HAP-1 (cell line): ENCODE measurements around the gene TGIF1.
A peak's percentile ranks its signal among the peaks of the same experiment; 100 is the strongest.

Experiments used
- DNase-seq, 2 experiments: peaks; one replicate each; pipeline ENCODE4 v3.0.0-alpha.2; 2016 to 2020; ENCODE audit warnings: low spot score in 2 of 2
- H3K27me3 ChIP-seq: fragments of 250-450 bp; sonication (Bioruptor Pico); 2 replicates; pipeline ENCODE4 v1.5.1; 2020; ENCODE audit warnings: low read depth, mild to moderate bottlenecking, moderate library complexity
- H3K36me3 ChIP-seq: fragments of 250-450 bp; sonication (Bioruptor Pico); replicated peaks from 2 replicates; pipeline ENCODE4 v1.5.1; 2020; ENCODE audit warnings: mild to moderate bottlenecking
- H3K4me1 ChIP-seq: fragments of 250-450 bp; sonication (Bioruptor Pico); 2 replicates; pipeline ENCODE4 v1.5.1; 2020; ENCODE audit warnings: mild to moderate bottlenecking
- H3K4me3 ChIP-seq: fragments of 250-450 bp; sonication (Bioruptor Pico); 2 replicates; pipeline ENCODE4 v1.5.1; 2020; ENCODE audit warnings: mild to moderate bottlenecking, moderate library complexity
- H3K9me3 ChIP-seq: fragments of 250-450 bp; sonication (Bioruptor Pico); 2 replicates; pipeline ENCODE4 v1.5.1; 2020; ENCODE audit warnings: mild to moderate bottlenecking, moderate library complexity
- in situ Hi-C: fragments of 300-500 bp; cut with MboI; formaldehyde crosslinking; loops from 3 replicates; pipeline ENCODE4 v1.14.3; 2020; ENCODE audit warnings: low sequenced_read_pairs, inconsistent platforms, mixed read lengths

Gene TGIF1

DNA sequence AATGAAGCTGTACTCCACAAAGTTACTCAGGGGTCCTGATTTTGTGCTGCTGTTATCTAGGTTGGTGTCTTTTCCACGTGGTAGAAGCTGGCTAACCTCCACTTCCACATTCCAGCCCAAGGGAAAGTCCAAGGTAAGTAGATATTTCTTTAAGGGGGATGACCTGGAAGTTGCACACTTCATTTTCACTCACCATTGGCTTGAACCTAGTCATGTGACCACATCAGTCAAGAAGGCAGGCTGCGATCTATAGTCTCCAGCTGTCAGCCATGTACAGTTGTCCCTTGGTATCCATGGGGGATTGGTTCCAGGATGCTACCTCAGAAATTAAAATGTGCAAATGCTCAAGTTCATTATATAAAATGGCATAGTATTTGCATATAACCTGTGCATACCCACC, 31.9 kb upstream of the TGIF1 start:
- no peaks in the 10 kb centered on the region for H3K27me3 ChIP-seq
- H3K9me3 ChIP-seq, result no peaks in the 10 kb centered on the region
- H3K36me3 ChIP-seq, result no peaks in the 10 kb centered on the region
- H3K4me1 ChIP-seq, result no peaks in the 10 kb centered on the region
- H3K4me3 ChIP-seq, result no peak overlapping the region
- DNase-seq, result no peak
- in situ Hi-C loops, result no loop called here

DNA sequence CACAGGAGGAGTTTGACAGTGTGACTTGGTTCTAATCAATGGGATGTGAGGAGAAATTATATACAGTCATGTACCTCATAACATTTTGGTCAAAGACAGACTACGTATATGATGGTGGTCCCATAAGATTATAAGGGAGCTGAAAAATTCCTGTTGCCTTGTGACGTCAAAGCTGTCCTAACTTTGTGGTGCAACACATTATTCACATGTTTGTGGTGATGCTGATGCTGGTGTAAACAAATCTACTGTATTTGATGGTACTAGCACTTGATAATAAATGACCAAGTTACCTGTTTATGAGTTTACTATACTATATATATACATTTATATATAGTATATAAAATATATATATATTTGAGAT, 29.1 kb upstream of the TGIF1 start:
- Histone ChIP-seq H3K36me3 (no peaks in the 10 kb centered on the region), H3K9me3 (no peaks in the 10 kb centered on the region), H3K4me1 (no peaks in the 10 kb centered on the region), H3K27me3 (no peaks in the 10 kb centered on the region), H3K4me3 (no peak overlapping the region)
- DNase-seq, result no peak
- in situ Hi-C loops, result no loop called here

DNA sequence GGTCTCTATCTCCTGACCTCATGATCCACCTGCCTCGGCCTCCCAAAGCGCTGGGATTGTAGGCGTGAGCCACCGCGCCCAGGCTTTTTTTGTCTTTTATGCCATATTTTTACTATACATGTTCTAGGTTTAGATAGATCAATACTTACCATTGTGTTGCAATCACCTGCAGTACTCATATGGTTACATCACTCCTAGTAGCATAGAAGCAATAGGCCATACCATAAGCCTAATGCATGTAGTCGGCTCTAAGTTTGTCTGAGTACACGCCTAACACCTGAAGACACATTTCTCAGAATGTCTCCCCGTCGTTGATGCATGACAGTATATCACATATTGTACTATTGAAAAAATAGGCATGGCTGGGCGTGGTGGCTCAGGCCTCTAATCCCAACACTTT, 27.1 kb upstream of the TGIF1 start:
- Histone ChIP-seq H3K36me3 (no peaks in the 10 kb centered on the region), H3K9me3 (no peaks in the 10 kb centered on the region), H3K4me3 (no peak overlapping the region), H3K27me3 (no peaks in the 10 kb centered on the region), H3K4me1 (no peaks in the 10 kb centered on the region)
- DNase-seq, result no peak
- in situ Hi-C loops, result no loop called here

DNA sequence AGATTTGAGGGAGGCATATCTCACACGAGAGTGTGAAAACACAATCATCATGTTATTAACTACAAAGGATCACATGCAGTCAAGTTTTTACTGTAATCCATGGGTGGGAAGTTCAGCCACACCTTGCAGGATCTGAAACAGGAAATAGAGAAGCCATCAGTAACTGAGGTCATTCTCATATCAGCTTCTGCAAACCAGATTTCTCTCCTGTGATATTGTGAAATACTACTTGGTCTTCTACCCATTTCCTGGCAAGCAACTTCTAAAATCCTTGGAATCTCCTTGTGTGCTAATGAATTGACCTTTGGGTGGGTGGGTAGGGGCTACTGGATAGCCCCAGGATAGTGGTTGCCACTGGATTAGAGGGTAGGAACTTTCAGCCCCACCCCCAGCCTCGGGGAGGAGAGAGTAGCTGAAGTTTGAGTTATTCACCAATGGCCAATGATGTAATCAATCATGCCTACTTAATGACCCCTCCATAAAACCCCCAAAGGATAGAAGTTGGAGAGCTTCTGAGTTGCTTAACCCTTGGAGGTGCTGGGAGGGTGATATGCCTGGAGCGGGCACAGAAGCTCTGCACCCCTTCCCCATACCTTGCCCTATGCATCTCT, 25.6 kb upstream of the TGIF1 start:
- in situ Hi-C loops, result no loop called here
- H3K27me3 ChIP-seq, result no peaks in the 10 kb centered on the region
- H3K4me1 ChIP-seq, result no peaks in the 10 kb centered on the region
- no peak overlapping the region for H3K4me3 ChIP-seq
- DNase-seq, result no peak
- H3K9me3 ChIP-seq, result no peaks in the 10 kb centered on the region
- no peaks in the 10 kb centered on the region for H3K36me3 ChIP-seq

DNA sequence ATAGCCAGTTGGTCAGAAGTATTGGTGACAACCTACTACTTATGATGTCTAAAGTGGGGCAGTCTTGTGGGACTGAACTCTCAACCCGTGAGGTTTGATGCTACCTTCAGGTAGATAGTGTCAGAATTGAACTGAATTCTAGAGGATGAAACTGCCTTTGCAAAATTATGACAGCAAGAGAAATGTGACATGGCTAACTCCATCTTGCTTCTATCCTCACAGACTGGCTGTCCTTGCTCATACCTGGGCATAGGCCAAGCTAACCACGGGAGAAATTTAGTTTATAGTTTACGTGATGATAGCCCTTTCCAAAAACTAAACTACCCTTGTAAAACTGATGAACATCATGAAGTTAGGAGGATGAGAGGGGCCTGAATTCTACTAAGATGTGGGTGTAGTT, 24.9 kb upstream of the TGIF1 start:
- Histone ChIP-seq H3K27me3 (no peaks in the 10 kb centered on the region), H3K4me3 (no peak overlapping the region), H3K36me3 (no peaks in the 10 kb centered on the region), H3K9me3 (no peaks in the 10 kb centered on the region), H3K4me1 (no peaks in the 10 kb centered on the region)
- DNase-seq, result no peak
- in situ Hi-C loops, result no loop called here

DNA sequence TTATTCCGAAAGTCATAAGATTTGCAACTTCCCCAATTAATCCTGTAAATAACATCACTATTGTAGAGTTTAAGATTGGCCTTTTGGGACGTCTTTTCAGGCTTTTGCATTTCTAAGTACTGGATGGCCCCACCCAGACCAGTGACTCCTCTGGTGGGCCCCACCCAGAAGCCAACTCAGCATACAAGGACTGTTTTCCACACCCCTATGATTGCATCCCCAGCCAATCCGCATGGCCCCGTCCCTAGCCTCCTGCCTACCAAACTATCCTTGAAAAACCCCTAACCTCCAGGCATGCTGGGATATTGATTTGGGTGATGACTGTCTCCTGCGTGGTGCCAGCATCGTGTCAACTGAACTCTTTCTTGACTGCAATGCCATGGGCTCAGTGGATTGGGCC, 24.5 kb upstream of the TGIF1 start:
- no peak overlapping the region for H3K4me3 ChIP-seq
- no peaks in the 10 kb centered on the region for H3K27me3 ChIP-seq
- DNase-seq, result no peak
- no peaks in the 10 kb centered on the region for H3K9me3 ChIP-seq
- no peaks in the 10 kb centered on the region for H3K4me1 ChIP-seq
- in situ Hi-C loops, result no loop called here
- no peaks in the 10 kb centered on the region for H3K36me3 ChIP-seq

DNA sequence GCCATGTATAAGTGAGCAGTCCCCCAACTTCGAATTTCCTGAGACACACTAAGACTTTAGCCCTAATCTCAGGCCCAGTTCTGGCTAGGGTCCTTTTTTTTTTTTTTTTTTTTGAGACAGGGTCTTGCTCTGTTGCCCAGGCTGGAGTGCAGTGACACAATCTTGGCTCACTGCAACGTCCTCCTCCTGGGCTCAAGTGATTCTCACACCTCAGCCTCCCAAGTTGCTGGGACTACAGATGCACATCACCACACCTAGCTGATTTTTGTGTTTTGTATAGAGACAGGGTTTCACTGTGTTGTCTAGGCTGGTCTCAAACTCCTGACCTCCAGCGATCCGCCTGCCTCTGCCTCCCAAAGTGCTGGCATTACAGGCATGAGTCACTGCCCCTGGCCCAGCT, 23.9 kb upstream of the TGIF1 start:
- H3K4me3 ChIP-seq, result no peak overlapping the region
- no peaks in the 10 kb centered on the region for H3K9me3 ChIP-seq
- in situ Hi-C loops, result no loop called here
- H3K4me1 ChIP-seq, result no peaks in the 10 kb centered on the region
- H3K36me3 ChIP-seq, result no peaks in the 10 kb centered on the region
- H3K27me3 ChIP-seq, result no peaks in the 10 kb centered on the region
- DNase-seq, result no peak

DNA sequence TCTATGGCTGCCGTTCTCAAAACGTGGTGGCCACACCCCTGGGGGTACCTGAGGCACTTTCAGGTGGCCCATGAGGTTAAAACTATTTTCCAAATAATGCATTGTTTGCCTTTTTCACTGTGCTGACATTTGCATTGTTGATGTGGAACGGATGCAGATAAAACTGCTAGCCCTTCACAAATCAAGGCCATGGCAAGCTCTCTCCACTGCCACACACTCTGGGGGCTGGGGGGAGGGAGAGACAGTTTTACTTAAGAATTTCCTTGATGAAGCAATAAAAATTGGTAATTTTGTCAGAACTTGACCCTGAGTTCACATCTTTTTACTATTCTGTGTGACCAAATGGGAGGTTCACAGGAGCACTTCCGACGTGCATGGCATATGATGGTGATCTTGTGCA, 22.0 kb upstream of the TGIF1 start:
- in situ Hi-C loops, result no loop called here
- Histone ChIP-seq H3K4me3 (no peak overlapping the region), H3K27me3 (no peaks in the 10 kb centered on the region), H3K36me3 (no peaks in the 10 kb centered on the region), H3K9me3 (no peaks in the 10 kb centered on the region), H3K4me1 (no peaks in the 10 kb centered on the region)
- DNase-seq, result no peak

DNA sequence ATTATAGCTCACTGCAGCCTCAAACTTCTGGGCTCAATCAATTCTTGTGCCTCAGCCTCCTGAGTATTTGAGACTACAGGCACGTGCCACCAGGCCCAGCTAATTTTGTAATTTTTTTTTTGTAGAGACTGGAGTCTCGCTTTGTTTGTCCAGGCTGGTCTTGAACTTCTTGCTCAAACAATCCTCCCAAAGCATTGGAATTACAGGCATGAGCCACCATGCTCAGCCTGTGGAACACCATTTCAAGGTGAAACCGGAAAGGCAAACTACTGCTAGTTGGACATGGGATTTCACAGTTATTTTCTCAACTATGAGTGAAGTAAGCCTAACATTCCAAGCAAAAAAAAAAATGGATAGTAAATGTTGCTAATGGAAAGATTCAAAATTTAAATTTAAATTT, 20.9 kb upstream of the TGIF1 start:
- DNase-seq, result no peak
- in situ Hi-C loops, result no loop called here
- Histone ChIP-seq H3K4me1 (no peaks in the 10 kb centered on the region), H3K36me3 (no peaks in the 10 kb centered on the region), H3K27me3 (no peaks in the 10 kb centered on the region), H3K4me3 (no peak overlapping the region), H3K9me3 (no peaks in the 10 kb centered on the region)

DNA sequence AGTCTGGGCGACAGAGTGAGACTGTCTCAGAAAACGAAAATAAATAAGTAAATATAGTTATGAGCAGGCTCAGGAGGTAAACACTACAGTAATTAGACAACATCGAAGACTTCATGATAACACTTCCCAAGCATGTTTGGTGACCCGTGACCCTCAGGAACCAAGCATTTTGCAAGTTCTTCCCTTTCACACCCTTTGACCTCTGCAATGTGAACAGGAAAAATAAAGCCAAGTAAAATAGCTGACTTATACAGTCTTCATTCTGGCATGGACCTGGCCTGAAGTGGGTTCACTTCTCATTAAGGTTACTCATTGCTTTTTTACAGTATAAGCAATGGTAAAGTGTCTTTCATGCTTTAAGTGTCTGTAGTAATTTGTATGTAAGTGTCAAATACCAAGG, 15.3 kb upstream of the TGIF1 start:
- in situ Hi-C loops, result no loop called here
- peaks cover 4% of the 10 kb centered on the region for H3K4me1 ChIP-seq
- no peak overlapping the region for H3K4me3 ChIP-seq
- H3K36me3 ChIP-seq, result no peaks in the 10 kb centered on the region
- H3K9me3 ChIP-seq, result no peaks in the 10 kb centered on the region
- no peak for DNase-seq
- no peaks in the 10 kb centered on the region for H3K27me3 ChIP-seq

DNA sequence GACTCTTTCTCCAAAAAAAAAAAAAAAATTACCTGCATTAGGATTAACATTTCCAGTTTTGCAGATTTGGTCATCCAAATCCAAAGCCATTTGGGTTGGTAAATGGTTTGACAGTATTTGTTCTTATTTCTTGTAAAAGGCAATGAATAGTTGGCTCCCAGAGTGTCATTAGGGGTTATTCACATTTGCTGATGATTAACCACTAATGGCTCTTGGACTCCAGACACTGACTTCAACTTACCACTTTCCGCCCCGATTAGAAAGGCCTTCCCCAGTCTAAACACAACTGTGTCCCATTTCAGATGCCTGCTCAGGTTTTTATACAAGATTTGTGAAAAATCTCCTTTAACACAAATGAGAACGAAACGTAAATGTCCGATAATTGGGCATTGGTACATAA, 9.6 kb upstream of the TGIF1 start:
- Histone ChIP-seq H3K36me3 (no peaks in the 10 kb centered on the region), H3K27me3 (no peaks in the 10 kb centered on the region), H3K4me1 (peaks cover 7% of the 10 kb centered on the region), H3K4me3 (no peak overlapping the region), H3K9me3 (no peaks in the 10 kb centered on the region)
- in situ Hi-C loops, result loop anchor here (10.0 kb wide), 1 partner anchor 224 kb away; no protein-coding TSS in a partner anchor
- no peak for DNase-seq

DNA sequence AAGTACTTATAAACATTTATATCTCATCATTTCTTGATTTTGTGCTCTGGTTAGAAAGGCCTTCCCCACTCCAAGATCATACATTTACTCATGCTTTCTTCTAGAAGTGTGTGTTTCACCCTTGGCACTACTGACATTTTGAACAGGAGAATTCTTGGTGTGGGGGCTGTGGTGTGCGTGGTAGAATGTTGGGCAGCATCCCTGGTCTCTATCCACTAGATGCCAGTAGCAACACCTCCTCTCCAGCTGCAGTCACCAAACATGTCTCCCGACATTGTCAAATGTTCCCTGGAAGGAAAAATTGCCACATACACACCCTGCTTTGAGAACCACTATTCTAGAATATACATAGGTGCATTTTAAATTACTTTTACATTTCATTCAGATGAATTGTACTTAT, 8.7 kb upstream of the TGIF1 start:
- peak; percentile 20 to 50 for DNase-seq
- no peak overlapping the region for H3K4me3 ChIP-seq
- H3K9me3 ChIP-seq, result no peaks in the 10 kb centered on the region
- H3K27me3 ChIP-seq, result no peaks in the 10 kb centered on the region
- in situ Hi-C loops, result loop anchor here (10.0 kb wide), 1 partner anchor 224 kb away; no protein-coding TSS in a partner anchor
- 0 out of 2 replicates have a peak, but pooled peaks cover 3% of the 10 kb centered on the region for H3K4me1 ChIP-seq
- no peaks in the 10 kb centered on the region for H3K36me3 ChIP-seq

DNA sequence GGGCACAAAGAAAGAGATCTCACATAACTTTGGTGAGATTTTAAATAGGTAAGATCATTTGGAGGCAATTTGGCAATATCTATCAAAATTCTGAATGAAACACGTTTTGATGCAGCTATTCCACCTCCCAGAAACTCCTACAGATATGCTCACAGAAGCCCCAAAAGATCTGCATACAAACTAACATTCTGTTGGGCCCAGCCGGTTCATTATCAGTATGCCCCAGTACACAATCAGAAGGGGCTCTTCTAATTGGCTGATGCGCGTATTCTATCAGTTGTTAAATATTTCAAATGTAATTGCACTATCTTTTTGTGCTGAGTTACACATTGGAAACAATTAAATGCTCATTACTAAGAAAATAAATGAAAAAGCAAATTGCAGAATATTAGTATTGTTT, 7.1 kb upstream of the TGIF1 start:
- H3K27me3 ChIP-seq, result no peaks in the 10 kb centered on the region
- H3K4me1 ChIP-seq, result peaks cover 16% of the 10 kb centered on the region
- no peak for DNase-seq
- no peaks in the 10 kb centered on the region for H3K36me3 ChIP-seq
- no peaks in the 10 kb centered on the region for H3K9me3 ChIP-seq
- H3K4me3 ChIP-seq, result no peak overlapping the region
- in situ Hi-C loops, result loop anchor here (10.0 kb wide), 1 partner anchor 222 kb away; no protein-coding TSS in a partner anchor

DNA sequence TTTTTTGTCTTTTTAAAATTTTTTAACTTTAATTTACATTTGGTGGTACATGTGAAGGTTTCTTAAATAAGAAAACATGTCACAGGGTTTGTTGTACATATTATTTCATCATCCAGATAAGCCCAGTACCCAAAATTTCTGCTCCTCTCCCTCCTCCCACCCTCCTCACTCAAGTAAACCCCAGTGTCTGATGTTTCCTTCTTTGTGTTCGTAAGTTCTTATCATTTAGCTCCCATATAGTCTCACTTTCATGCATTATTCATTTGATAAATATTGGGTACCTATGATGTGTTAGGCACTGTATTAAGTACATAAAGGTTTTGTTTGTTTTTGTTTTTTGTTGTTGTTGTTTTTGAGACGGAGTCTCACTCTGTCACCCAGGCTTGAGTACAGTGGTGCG, 5.7 kb upstream of the TGIF1 start:
- Histone ChIP-seq H3K36me3 (no peaks in the 10 kb centered on the region), H3K27me3 (no peaks in the 10 kb centered on the region), H3K4me1 (peaks cover 16% of the 10 kb centered on the region), H3K4me3 (no peak overlapping the region), H3K9me3 (no peaks in the 10 kb centered on the region)
- in situ Hi-C loops, result loop anchor here (10.0 kb wide), 1 partner anchor 221 kb away; no protein-coding TSS in a partner anchor
- no peak for DNase-seq

DNA sequence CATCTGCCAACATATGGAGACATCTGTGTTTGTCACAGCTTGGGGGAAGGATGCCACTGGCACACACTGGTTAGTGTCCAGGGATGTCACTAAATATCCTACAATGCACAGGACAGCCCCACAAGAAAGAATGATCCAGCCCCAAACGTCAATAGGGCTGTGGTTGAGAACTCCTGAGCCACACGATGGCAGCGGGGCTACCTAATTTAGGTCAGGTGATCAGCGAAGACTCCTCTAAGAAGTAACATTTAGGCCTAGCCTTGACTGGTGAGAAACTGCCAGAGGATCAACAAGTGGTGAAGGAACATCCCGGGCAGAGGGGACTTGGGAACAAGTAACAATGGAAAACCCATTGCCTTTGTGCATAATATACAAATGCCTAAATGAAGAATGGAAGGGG, 5.0 kb upstream of the TGIF1 start:
- Histone ChIP-seq H3K4me3 (no peak overlapping the region), H3K36me3 (no peaks in the 10 kb centered on the region), H3K9me3 (no peaks in the 10 kb centered on the region), H3K4me1 (peaks cover 16% of the 10 kb centered on the region), H3K27me3 (no peaks in the 10 kb centered on the region)
- no peak for DNase-seq
- in situ Hi-C loops, result loop anchor here (10.0 kb wide), 1 partner anchor 220 kb away; no protein-coding TSS in a partner anchor
